HT-29 (cell line): ENCODE measurements around the gene SART1. TPM values are rescaled to one million over a fixed set of nuclear protein-coding genes. Genes with fewer than 3 reads are reported as not detected.
"Not testable (repeated sequence)": the region's sequence is repeated elsewhere in the genome, so short reads cannot be mapped to it uniquely, and the experiment has no call there.

Experiments
- DNase-seq: peaks from one replicate; pipeline ENCODE4 v3.0.0-alpha.2; 2015; ENCODE audit warnings: low spot score
- total RNA-seq: library from RNA; depleted of rRNA; stranded (reverse); fragments of >200 nt; shearing (Covaris generic); gene quantifications from 2 replicates; pipeline ENCODE4 v1.2.3, GENCODE V29; 2014

The SART1 gene
- total RNA-seq, 1 experiment from 2014 or later, result 86.1 TPM

- DNase-seq, result peak; percentile 99
Measured at GRCh38 chr11:65988791-65989592, 27.5 kb downstream of the SART1 start.

- DNase-seq, result no peak
Measured at GRCh38 chr11:65992056-65992455, 30.5 kb downstream of the SART1 start.

GRCh38 chr11:65997286-65997685 lies 35.8 kb downstream of the SART1 start:
- no peak for DNase-seq

GRCh38 chr11:66001942-66002647 lies 40.6 kb downstream of the SART1 start, which contains the start of the genes BANF1 and EIF1AD:
TSS of gene BANF1 (plus strand) at chr11:66002503. CDS start at chr11:66003251, 748 bp downstream.
TSS of gene EIF1AD (minus strand) at chr11:66002157. CDS start at chr11:66000389, 1,768 bp downstream.
- DNase-seq, result peak; percentile 98

GRCh38 chr11:66002648-66003225 lies 41.2 kb downstream of the SART1 start:
- peak; percentile 73 for DNase-seq

- DNase-seq, result no peak
Measured at GRCh38 chr11:66003291-66003690, 41.8 kb downstream of the SART1 start.

- no peak for DNase-seq
Measured at GRCh38 chr11:66004186-66004585, 42.7 kb downstream of the SART1 start.

- no peak for DNase-seq
Measured at GRCh38 chr11:66006134-66006890, 44.8 kb downstream of the SART1 start.

GRCh38 chr11:66006891-66007176 lies 45.3 kb downstream of the SART1 start:
- DNase-seq, result no peak

GRCh38 chr11:66007201-66007634 lies 45.7 kb downstream of the SART1 start:
- DNase-seq, result no peak

- DNase-seq, result no peak
Measured at GRCh38 chr11:66008095-66008467, 46.5 kb downstream of the SART1 start.

- DNase-seq, result no peak
Measured at GRCh38 chr11:66008468-66009101, 47.1 kb downstream of the SART1 start.

- DNase-seq, result not testable (repeated sequence)
Measured at GRCh38 chr11:66010036-66010435, 48.5 kb downstream of the SART1 start.

- DNase-seq, result peak; percentile 60
Measured at GRCh38 chr11:66011239-66011784, 49.8 kb downstream of the SART1 start.

GRCh38 chr11:66011785-66012303 lies 50.3 kb downstream of the SART1 start, which contains the start of gene CST6:
TSS of gene CST6 (plus strand) at chr11:66012008. CDS start at chr11:66012045, 37 bp downstream.
- DNase-seq, result peak; percentile 13

GRCh38 chr11:66012371-66012945 lies 50.9 kb downstream of the SART1 start:
- DNase-seq, result peak; percentile 14

- peak; percentile 63 for DNase-seq
Measured at GRCh38 chr11:66012946-66013761, 51.6 kb downstream of the SART1 start.

GRCh38 chr11:66013762-66014100 lies 52.2 kb downstream of the SART1 start:
- no peak for DNase-seq

GRCh38 chr11:66014804-66015453 lies 53.4 kb downstream of the SART1 start:
- DNase-seq, result no peak
